PC-9 (cell line): Measurements from ENCODE around the gene HCRT. TPM values are rescaled to one million over a fixed set of nuclear protein-coding genes. Genes with fewer than 3 reads are reported as not detected.

Experiments
- BruUV-seq: library from RNA; stranded (reverse); fragments of 400-500 nt; replicated peaks from 2 replicates; lab custom pipeline; 2021; lab: Mats Ljungman, UMichigan
- CTCF ChIA-PET: fragments of 300-600 bp; sonication (Branson Sonifier 250); formaldehyde crosslinking; loops from one replicate; lab custom pipeline; 2022; ENCODE audit warnings: antibody characterized with exemption; lab: Charles Lee
- POLR2A ChIA-PET: fragments of 300-600 bp; sonication (Branson Sonifier 250); formaldehyde crosslinking; loops from one replicate; lab custom pipeline; 2022; ENCODE audit warnings: antibody characterized with exemption; ENCODE audit not compliant: unreplicated experiment; lab: Charles Lee
- DNase-seq, 2 experiments: peaks; one replicate each; pipeline versions ENCODE4 v3.0.0 to v3.0.0-alpha.2; 2015 to 2022; ENCODE audit warnings: mixed read lengths in 1 of 2
- H2AFZ ChIP-seq: fragments of 200-600 bp; sonication (generic); 2 replicates; pipeline ENCODE4 v1.8.1; 2017; ENCODE audit warnings: antibody characterized with exemption
- H3F3A ChIP-seq: fragments of 200-600 bp; sonication (generic); 2 replicates; pipeline ENCODE4 v1.8.1; 2017; ENCODE audit warnings: antibody characterized with exemption, mild to moderate bottlenecking, low read depth; ENCODE audit not compliant: insufficient read depth
- H3K27ac ChIP-seq: fragments of 200-600 bp; sonication (generic); 2 replicates; pipeline ENCODE4 v1.6.1; 2016; ENCODE audit warnings: mixed run types
- H3K27me3 ChIP-seq: fragments of 200-600 bp; sonication (generic); 2 replicates; pipeline ENCODE4 v1.6.1; 2016; ENCODE audit warnings: low read depth, mixed run types; ENCODE audit not compliant: insufficient read depth
- H3K36me3 ChIP-seq: fragments of 200-600 bp; sonication (generic); 2 replicates; pipeline ENCODE4 v1.6.1; 2016; ENCODE audit warnings: low read depth, mixed run types
- H3K4me1 ChIP-seq: fragments of 200-600 bp; sonication (generic); replicated peaks from 2 replicates; pipeline ENCODE4 v1.6.1; 2016; ENCODE audit warnings: mixed run types; ENCODE audit not compliant: insufficient read depth
- H3K4me2 ChIP-seq: fragments of 200-600 bp; sonication (generic); 2 replicates; pipeline ENCODE4 v1.6.1; 2017; ENCODE audit warnings: mixed run types
- H3K4me3 ChIP-seq: fragments of 200-600 bp; sonication (generic); 2 replicates; pipeline ENCODE4 v1.6.1; 2016; ENCODE audit warnings: mixed run types
- H3K79me2 ChIP-seq: fragments of 200-600 bp; sonication (generic); 2 replicates; pipeline ENCODE4 v1.6.1; 2017; ENCODE audit warnings: low read depth, mixed run types
- H3K9me2 ChIP-seq: fragments of 200-600 bp; sonication (generic); 2 replicates; pipeline ENCODE4 v1.8.1; 2017; ENCODE audit warnings: mild to moderate bottlenecking; ENCODE audit not compliant: insufficient read depth
- H3K9me3 ChIP-seq: fragments of 200-600 bp; sonication (generic); 2 replicates; pipeline ENCODE4 v1.8.1; 2016; ENCODE audit warnings: low read depth; ENCODE audit not compliant: insufficient read depth
- H4K20me1 ChIP-seq: fragments of 200-600 bp; sonication (generic); 2 replicates; pipeline ENCODE4 v1.8.1; 2017; ENCODE audit not compliant: insufficient read depth
- CTCF ChIP-seq: fragments of 200-600 bp; sonication (generic); conservative IDR thresholded peaks from 2 replicates; pipeline ENCODE4 v1.6.1; 2017; ENCODE audit warnings: mixed run types, antibody characterized with exemption, mild to moderate bottlenecking, moderate library complexity
- EZH2 ChIP-seq: fragments of 200-600 bp; sonication (generic); IDR thresholded peaks from 2 replicates; pipeline ENCODE4 v1.8.0; 2017; ENCODE audit warnings: antibody characterized with exemption, low read depth
- intact Hi-C: fragments of 100-400 bp; cut with micrococcal nuclease; formaldehyde crosslinking; loops from one replicate; pipeline ENCODE4 v1.10.0; 2022; ENCODE audit not compliant: unreplicated experiment
- total RNA-seq: library from RNA; stranded (reverse); gene quantifications from 2 replicates; pipeline ENCODE4 v1.2.3, GENCODE V29; 2021

The HCRT gene
- total RNA-seq, 1 experiment from 2014 or later = not detected

- Histone ChIP-seq H3K9me2 (no peaks in the 10 kb centered on the region), H3F3A (no peaks in the 10 kb centered on the region; the same call in 1 of the 2 replicates), H3K27ac (no peak overlapping the region), H3K9me3 (no peaks in the 10 kb centered on the region), H3K4me1 (no peaks in the 10 kb centered on the region), H3K79me2 (no peaks in the 10 kb centered on the region), H3K4me2 (no peak overlapping the region), H2AFZ (no peak overlapping the region), H3K4me3 (no peak overlapping the region), H4K20me1 (no peaks in the 10 kb centered on the region), H3K27me3 (no peaks in the 10 kb centered on the region), H3K36me3 (no peaks in the 10 kb centered on the region)
- CTCF ChIA-PET = no interaction called here
- intact Hi-C loops = no loop called here
- DNase-seq = no peak
- TF ChIP-seq EZH2 (no peak), CTCF (no peak)
- BruUV-seq = no TSS peak
- POLR2A ChIA-PET = no interaction called here
Measured at GRCh38 chr17:42198897-42199296, 13.6 kb upstream of the HCRT start.

- Histone ChIP-seq H3K27me3 (no peaks in the 10 kb centered on the region), H3F3A (no peaks in the 10 kb centered on the region), H3K27ac (no peak overlapping the region), H3K79me2 (no peaks in the 10 kb centered on the region), H3K9me3 (no peaks in the 10 kb centered on the region), H3K4me1 (0 out of 2 replicates have a peak, but pooled peaks cover 6% of the 10 kb centered on the region), H3K36me3 (no peaks in the 10 kb centered on the region), H3K9me2 (no peaks in the 10 kb centered on the region), H3K4me3 (no peak overlapping the region), H2AFZ (no peak overlapping the region), H4K20me1 (no peaks in the 10 kb centered on the region), H3K4me2 (no peak overlapping the region)
- no TSS peak for BruUV-seq
- intact Hi-C loops = no loop called here
- ChIA-PET CTCF (no interaction called here), POLR2A (no interaction called here)
- DNase-seq = no peak
- TF ChIP-seq CTCF = no peak
- TF ChIP-seq EZH2 = no peak
Measured at GRCh38 chr17:42197564-42198156, 12.4 kb upstream of the HCRT start.

GRCh38 chr17:42193969-42194899 is 9.0 kb upstream of the HCRT start, which contains the start of gene GHDC:
Gene GHDC, minus strand, starts transcription at chr17:42194494. Its CDS starts 913 bp downstream, at chr17:42193581.
- TSS peak; percentile 69 for BruUV-seq
- H3K4me1 ChIP-seq = 0 out of 2 replicates have a peak, but pooled peaks cover 6% of the 10 kb centered on the region
- no peaks in the 10 kb centered on the region for H3K79me2 ChIP-seq
- no peaks in the 10 kb centered on the region for H3K9me2 ChIP-seq
- peak within 1 kb of the TSS; percentile 98 for H2AFZ ChIP-seq
- H3F3A ChIP-seq = no peaks in the 10 kb centered on the region
- no peaks in the 10 kb centered on the region for H4K20me1 ChIP-seq
- ChIA-PET POLR2A (interaction anchor here (0.6 kb wide), 1 partner anchor 184 kb away, joined by 4 read pairs; no protein-coding TSS in a partner anchor), CTCF (no interaction called here)
- no peaks in the 10 kb centered on the region for H3K9me3 ChIP-seq
- TF ChIP-seq EZH2 (no peak), CTCF (no peak)
- H3K27me3 ChIP-seq = no peaks in the 10 kb centered on the region
- peak within 1 kb of the TSS; percentile 80 for H3K4me2 ChIP-seq
- peak; percentile 63 to 65 for DNase-seq
- intact Hi-C loops = no loop called here
- H3K27ac ChIP-seq = no peak within 1 kb of the TSS
- no peaks in the 10 kb centered on the region for H3K36me3 ChIP-seq
- H3K4me3 ChIP-seq = peak within 1 kb of the TSS; percentile 72
